GM21528 (cell line): Measurements from ENCODE around the gene SOX9.

Experiments used
- ATAC-seq: cut with Tn5 transposase; IDR thresholded peaks from one replicate; pipeline ENCODE4 v1.9.1; 2021; ENCODE audit warnings: mild to moderate bottlenecking, moderate library complexity; ENCODE audit not compliant: unreplicated experiment, low FRiP score

SOX9 gene

GRCh38 chr17:72152387-72152929 is 31.6 kb downstream of the SOX9 start:
- no peak for ATAC-seq

GRCh38 chr17:72158895-72159885 is 38.4 kb downstream of the SOX9 start:
- ATAC-seq, result no peak

- no peak for ATAC-seq
These were observed 41.7 kb downstream of the SOX9 start for GRCh38 chr17:72162569-72162968.

DNA sequence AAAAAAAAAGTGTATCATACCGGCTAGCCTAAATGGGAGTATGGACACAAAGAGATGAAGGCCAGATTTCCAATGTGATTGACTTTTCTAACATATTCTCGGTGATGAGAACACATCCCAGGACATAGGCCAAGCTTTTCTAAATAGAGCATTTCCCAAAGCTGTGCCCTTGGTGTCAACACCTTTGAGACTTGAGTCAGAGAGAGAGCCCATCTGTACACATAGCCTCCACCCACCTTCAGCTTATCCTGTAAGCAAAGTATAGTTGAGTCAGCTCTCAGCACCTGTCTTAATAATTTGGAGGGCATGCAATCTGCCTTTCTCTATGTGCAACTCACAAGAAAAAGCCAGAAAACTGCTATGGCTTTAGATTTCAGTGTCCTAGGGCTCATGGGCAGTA is 42.7 kb downstream of the SOX9 start:
- no peak for ATAC-seq

DNA sequence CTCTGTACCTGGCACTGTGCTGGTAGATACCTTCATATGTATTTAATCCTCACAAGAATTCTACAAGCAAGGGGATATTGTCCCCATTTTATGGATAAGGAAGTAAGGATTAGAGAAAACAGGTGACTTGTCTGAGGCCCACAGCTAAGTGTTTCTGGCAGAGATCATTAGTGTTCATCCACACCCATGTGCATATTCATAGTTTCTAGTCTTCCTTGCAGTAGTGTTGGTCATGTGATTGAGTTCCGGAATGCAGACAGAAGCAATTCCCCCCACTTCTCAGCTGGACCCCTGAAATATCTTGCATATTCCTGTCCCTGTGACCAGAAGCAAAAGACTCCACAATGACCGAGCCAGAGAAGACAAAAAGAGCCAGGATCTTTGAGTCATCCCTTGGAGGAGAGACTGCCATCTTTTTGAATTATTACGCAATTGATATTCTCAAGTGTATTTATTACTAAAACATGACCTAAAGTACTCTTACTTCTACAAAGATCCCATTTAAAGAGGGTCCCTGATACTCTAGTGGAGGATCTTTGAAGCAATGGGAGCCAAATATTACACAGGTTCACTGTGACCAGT is 43.4 kb downstream of the SOX9 start:
- no peak for ATAC-seq

DNA sequence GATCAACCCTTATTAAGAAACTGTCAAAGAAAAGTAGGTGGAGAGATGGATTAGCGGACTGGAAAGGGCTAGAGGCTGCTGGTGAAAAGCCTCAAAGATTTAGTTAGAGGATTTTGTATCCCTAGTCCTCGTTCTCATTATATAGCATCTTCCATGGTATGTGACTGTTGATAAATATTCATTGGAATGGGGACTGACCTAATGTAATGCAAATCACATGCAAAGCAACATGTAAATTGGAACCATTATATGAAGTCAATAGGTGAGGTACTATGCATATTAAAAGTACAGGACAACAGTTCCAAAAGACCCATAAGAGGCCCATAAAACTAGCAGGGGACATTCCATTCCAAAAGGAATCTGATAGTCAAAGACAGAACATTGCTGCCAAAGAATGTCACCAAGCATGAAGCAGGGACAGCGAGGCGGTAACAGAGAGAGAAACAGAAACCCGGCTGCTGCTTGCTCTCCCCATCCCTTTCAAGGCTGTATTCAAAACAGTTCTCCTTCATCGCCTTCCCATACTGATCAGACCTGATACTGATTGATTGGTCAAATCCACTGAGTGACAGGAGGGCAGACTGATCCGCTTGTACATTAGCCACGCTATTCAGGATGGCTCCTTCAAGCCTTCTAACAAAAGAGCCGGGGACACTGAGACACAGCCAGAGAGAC is 44.5 kb downstream of the SOX9 start:
- ATAC-seq, result no peak

DNA sequence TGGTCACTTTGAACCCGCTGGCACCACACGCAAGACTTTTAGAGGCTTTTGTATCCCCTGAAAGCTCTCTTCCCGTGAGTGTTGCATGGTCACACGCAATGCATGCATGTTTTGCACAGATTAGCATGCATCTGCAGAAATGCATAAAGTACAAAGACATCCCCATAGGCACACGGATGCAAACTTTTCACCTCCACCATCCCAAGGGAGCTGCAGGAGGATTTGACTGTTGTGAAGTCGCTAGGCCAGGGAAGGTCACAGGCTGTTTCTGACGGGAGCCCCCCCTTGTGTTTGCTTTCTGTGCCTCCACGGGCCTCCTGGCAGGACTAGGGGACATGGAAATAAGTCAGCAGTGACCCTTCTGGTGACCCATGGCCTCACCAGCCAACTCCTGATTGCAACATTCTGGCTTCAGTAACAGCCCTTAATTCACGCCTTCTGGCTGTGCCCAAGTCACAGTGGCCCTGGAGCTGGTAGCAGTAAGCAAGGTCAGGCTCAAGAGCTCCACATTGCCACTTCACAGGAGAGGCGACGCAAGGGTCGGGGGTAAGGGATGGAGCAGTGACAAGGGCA is 45.1 kb downstream of the SOX9 start:
- no peak for ATAC-seq

- ATAC-seq, result no peak
These were observed 46.8 kb downstream of the SOX9 start for GRCh38 chr17:72167593-72167992.

DNA sequence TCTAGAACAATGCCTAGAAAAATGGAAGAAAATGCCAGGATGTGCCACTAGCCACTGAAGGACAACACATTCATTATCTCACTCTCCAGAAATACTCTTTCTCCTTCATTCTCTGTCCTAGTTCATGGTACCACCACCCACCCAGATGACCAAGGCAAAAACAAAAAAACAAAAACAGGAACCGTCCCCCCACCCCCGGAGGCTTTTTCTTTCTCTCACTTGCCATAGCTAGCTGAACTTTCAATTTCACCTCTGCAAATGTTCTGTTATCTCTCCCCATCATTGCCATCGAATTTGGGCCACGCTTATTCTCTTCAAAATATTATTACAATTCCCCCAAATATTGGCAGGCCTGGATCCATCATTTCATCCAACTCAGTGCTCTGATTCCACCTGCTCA is 49.0 kb downstream of the SOX9 start:
- no peak for ATAC-seq

DNA sequence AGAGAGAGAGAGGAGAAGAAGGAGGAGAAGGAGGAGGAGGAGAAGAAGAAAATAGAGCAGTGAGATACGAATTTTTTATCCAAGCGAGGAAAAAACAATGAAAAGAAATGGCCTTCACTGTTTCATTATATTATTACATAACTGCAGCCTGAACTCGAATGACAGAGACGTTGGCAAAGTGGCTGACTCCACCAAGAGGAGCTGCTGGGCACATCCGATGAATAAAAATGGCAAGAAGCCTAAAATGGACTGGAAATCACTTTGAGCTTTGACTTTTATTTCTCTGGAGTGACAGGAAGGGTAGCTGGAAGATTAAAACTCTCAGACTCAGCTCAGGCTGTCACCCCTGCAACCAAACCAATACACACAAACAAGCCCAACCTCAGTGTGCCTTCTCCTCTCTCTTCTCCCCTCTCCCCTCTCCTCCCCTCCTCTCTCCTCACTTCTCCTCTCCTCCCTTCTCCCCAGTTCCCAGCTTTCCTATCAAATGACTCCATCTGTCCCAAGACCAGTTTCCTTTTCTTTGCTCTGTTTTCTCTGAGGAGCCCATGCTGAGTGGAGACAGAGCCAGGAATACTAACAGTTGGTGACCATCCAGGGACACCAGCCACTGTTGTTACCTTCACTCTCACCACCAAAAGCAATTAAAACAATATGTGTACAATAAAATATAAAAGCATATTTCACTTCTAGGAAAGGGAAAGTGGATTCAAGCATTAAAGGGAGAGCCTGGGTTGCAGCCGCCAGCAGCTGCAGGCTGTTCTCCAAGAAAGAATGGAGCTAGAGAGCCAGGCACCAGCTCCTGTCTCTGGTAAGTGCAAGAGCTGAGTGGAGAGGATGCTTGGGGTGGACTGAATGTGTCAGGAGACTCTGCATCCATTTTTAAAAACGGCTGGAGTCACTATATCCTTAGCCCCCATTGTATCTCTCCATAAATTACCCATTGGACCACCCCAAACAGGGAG is 51.2 kb downstream of the SOX9 start:
- no peak for ATAC-seq

GRCh38 chr17:72173499-72174116 is 52.8 kb downstream of the SOX9 start:
- no peak for ATAC-seq

DNA sequence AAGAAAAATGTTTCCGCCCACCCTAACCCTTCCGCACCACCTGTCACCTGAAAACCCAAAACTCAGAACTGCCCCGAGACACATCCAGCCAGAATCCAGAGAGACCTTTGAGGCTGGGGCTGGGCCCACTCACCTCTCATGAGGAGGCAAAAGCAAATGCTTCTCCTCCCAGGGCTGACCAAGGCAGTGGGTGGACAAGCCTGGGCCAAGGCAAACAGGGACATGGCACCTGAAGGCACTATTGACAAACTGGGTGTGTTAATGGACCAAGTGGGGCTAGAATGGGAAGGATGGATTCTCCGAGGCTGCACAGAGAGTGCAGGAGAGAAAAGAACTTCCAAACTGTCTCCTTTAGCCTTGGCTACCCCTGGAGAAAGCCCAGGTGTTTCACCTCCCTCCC is 54.4 kb downstream of the SOX9 start:
- no peak for ATAC-seq
